ENCODE measurements around the gene RNF31. TPM values are rescaled to one million over a fixed set of nuclear protein-coding genes. Genes with fewer than 3 reads are reported as not detected.

The RNF31 gene
- total RNA-seq, 1 experiment from 2014 or later = 48.6 TPM

DNA sequence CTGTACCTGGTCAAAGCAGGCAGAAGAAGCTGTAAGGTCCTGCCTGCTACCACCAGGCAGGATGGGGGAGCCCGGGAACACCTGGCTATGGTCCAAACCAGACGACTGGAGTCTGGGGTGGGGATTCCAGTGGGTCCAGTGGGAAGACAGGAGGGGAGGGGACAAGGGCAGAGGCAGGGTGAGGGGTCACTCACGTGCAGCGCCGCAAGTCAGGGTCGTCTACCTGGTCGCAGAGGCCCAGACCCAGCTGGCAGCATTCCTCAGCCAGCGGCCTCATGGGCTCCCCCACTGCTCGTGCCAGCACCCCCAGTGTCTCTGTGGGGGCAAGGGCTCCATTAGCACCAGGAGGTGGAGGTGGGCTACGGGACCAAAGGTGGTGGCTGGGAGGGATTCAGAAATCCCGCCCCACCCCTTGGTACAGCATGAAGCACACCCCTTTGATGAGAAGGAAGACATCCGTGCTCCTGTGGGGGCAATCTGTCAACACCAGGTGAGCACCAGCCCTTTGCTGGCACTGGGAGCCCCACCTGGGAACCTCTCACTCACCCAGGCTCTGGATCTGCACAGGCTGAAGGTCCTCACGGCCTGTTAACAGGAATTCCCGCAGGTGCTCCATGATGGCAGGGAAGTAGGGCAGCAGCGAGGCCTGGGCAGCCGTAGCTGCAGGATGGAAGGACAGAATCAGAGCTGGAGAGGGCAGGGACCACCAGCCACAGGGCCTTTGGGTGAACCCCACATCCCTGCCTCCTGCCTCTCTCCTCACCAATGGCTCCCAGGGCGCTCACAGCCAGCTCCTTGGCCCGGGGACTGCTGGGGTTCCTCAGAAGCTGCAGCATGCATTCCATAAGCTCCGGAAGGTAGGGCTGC is 37.0 kb downstream of the RNF31 start:
- CTCF ChIA-PET = no interaction called here
- Histone ChIP-seq H3K27ac (ENCODE audit: low read length) (no peak overlapping the region), H3K36me3 (ENCODE audit: control insufficient read depth, insufficient read depth, low read length) (0 out of 2 replicates have a peak, but pooled peaks cover 2% of the 10 kb centered on the region), H3K9me3 (ENCODE audit: control insufficient read depth, insufficient read depth, low read depth, low read length) (no peaks in the 10 kb centered on the region), H3K27me3 (ENCODE audit: control insufficient read depth, insufficient read depth, low read length) (no peaks in the 10 kb centered on the region), H3K4me3 (ENCODE audit: low read depth in 2 of 2, low read length in 2 of 2) (no peak overlapping the region), H3K4me1 (ENCODE audit: control insufficient read depth, insufficient read depth, low read length) (peaks cover 8% of the 10 kb centered on the region; the same call in 1 of the 2 replicates)
- in situ Hi-C loops (cut with HindIII; ENCODE audit: low pct_unique_long_range_greater_than_20kb, low sequenced_read_pairs) (no loop called here), intact Hi-C loops (cut with micrococcal nuclease; ENCODE audit: unreplicated experiment) (no loop called here)
- ATAC-seq (no peak), DNase-seq (ENCODE audit: low read depth, low spot score) (no peak)
- POLR2A ChIA-PET = no interaction called here
- BruUV-seq (replicated peaks) = no TSS peak
- TF ChIP-seq, protein P1, sequence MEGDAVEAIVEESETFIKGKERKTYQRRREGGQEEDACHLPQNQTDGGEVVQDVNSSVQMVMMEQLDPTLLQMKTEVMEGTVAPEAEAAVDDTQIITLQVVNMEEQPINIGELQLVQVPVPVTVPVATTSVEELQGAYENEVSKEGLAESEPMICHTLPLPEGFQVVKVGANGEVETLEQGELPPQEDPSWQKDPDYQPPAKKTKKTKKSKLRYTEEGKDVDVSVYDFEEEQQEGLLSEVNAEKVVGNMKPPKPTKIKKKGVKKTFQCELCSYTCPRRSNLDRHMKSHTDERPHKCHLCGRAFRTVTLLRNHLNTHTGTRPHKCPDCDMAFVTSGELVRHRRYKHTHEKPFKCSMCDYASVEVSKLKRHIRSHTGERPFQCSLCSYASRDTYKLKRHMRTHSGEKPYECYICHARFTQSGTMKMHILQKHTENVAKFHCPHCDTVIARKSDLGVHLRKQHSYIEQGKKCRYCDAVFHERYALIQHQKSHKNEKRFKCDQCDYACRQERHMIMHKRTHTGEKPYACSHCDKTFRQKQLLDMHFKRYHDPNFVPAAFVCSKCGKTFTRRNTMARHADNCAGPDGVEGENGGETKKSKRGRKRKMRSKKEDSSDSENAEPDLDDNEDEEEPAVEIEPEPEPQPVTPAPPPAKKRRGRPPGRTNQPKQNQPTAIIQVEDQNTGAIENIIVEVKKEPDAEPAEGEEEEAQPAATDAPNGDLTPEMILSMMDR (IDR thresholded peaks at IDR 0.05) = no peak

DNA sequence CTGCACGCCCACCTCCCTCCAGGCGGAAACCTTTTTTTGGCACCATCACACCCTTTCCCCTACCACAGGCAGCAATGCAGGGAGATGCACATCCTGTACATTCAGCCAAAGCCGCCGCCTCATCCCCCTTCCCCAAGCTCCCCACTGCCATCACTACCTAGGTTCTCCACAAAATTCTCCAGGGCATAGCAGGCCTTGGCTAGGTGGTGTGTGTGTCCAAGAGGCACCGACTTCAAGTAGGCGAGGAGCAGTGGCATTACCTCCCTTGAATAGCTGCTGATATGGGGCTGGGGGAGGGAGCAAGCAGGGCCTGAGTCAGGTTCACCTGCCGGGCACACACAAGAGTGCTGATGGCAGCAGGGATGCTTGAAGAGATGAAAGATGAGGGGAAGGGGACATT is 37.7 kb downstream of the RNF31 start:
- no peak overlapping the region for H3K4me3 ChIP-seq (ENCODE audit: low read depth in 2 of 2, low read length in 2 of 2)
- no peak for DNase-seq (ENCODE audit: low read depth, low spot score)
- TF ChIP-seq, protein P2, sequence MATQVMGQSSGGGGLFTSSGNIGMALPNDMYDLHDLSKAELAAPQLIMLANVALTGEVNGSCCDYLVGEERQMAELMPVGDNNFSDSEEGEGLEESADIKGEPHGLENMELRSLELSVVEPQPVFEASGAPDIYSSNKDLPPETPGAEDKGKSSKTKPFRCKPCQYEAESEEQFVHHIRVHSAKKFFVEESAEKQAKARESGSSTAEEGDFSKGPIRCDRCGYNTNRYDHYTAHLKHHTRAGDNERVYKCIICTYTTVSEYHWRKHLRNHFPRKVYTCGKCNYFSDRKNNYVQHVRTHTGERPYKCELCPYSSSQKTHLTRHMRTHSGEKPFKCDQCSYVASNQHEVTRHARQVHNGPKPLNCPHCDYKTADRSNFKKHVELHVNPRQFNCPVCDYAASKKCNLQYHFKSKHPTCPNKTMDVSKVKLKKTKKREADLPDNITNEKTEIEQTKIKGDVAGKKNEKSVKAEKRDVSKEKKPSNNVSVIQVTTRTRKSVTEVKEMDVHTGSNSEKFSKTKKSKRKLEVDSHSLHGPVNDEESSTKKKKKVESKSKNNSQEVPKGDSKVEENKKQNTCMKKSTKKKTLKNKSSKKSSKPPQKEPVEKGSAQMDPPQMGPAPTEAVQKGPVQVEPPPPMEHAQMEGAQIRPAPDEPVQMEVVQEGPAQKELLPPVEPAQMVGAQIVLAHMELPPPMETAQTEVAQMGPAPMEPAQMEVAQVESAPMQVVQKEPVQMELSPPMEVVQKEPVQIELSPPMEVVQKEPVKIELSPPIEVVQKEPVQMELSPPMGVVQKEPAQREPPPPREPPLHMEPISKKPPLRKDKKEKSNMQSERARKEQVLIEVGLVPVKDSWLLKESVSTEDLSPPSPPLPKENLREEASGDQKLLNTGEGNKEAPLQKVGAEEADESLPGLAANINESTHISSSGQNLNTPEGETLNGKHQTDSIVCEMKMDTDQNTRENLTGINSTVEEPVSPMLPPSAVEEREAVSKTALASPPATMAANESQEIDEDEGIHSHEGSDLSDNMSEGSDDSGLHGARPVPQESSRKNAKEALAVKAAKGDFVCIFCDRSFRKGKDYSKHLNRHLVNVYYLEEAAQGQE (IDR thresholded peaks at IDR 0.05; ENCODE audit: insufficient read depth in 1 of 2, low read depth in 2 of 2, low read length in 1 of 2) = no peak
- no peak for TF ChIP-seq POLR2AphosphoS5 (IDR thresholded peaks at IDR 0.05; ENCODE audit: low read depth, low read length)
- ATAC-seq = no peak
- POLR2A ChIA-PET = no interaction called here
- CTCF ChIA-PET = no interaction called here
- no TSS peak for BruUV-seq (replicated peaks)
- no peaks in the 10 kb centered on the region for H3K27me3 ChIP-seq (ENCODE audit: control insufficient read depth, insufficient read depth, low read length)
- no peaks in the 10 kb centered on the region for H3K9me3 ChIP-seq (ENCODE audit: control insufficient read depth, insufficient read depth, low read depth, low read length)
- 0 out of 2 replicates have a peak, but pooled peaks cover 2% of the 10 kb centered on the region for H3K36me3 ChIP-seq (ENCODE audit: control insufficient read depth, insufficient read depth, low read length)
- 0 out of 2 replicates have a peak, but pooled peaks cover 10% of the 10 kb centered on the region for H3K4me1 ChIP-seq (ENCODE audit: control insufficient read depth, insufficient read depth, low read length)
- intact Hi-C loops (cut with micrococcal nuclease; ENCODE audit: unreplicated experiment) = no loop called here
- no peak overlapping the region for H3K27ac ChIP-seq (ENCODE audit: low read length)
- in situ Hi-C loops (cut with HindIII; ENCODE audit: low pct_unique_long_range_greater_than_20kb, low sequenced_read_pairs) = no loop called here

DNA sequence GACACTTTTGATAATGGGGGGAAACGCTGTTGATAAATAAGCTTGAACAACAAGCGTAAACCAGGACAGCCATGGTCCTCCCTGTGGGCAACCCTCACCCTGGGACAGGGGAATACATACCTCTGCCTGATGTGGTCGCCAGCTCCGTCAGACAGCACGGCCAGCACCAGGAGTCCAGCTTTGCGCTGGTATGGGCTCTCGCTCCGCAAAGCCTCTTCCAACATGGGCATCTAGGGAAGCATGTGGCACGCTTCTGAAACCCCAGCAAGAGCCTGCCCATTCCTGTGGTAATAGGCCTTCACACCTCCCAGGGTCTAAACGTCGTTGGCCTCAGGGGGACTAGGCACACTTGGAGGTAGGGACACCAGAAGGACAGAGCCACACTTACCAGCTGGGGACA is 38.4 kb downstream of the RNF31 start:
- in situ Hi-C loops (cut with HindIII; ENCODE audit: low pct_unique_long_range_greater_than_20kb, low sequenced_read_pairs) = no loop called here
- CTCF ChIA-PET = no interaction called here

More for the DNA sequence above, 38.4 kb downstream of the RNF31 start:
- DNase-seq (ENCODE audit: low read depth, low spot score) = no peak
- TF ChIP-seq TCF7L2 (IDR thresholded peaks at IDR 0.05; ENCODE audit: low read depth, low read length) = no peak
- TF ChIP-seq, protein P1 (IDR thresholded peaks at IDR 0.05) = no peak
- TF ChIP-seq, protein P2 (IDR thresholded peaks at IDR 0.05; ENCODE audit: insufficient read depth in 1 of 2, low read depth in 2 of 2, low read length in 1 of 2) = no peak
- TF ChIP-seq POLR2AphosphoS5 (IDR thresholded peaks at IDR 0.05; ENCODE audit: low read depth, low read length) = no peak
- TF ChIP-seq SIN3A (IDR thresholded peaks at IDR 0.05; ENCODE audit: borderline replicate concordance, insufficient read depth, low read depth, low read length) = no peak
- POLR2A ChIA-PET = no interaction called here
- Histone ChIP-seq H3K4me1 (ENCODE audit: control insufficient read depth, insufficient read depth, low read length) (0 out of 2 replicates have a peak, but pooled peaks cover 10% of the 10 kb centered on the region), H3K9me3 (ENCODE audit: control insufficient read depth, insufficient read depth, low read depth, low read length) (no peaks in the 10 kb centered on the region), H3K27me3 (ENCODE audit: control insufficient read depth, insufficient read depth, low read length) (no peaks in the 10 kb centered on the region), H3K4me3 (ENCODE audit: low read depth in 2 of 2, low read length in 2 of 2) (no peak overlapping the region), H3K27ac (ENCODE audit: low read length) (no peak overlapping the region), H3K36me3 (ENCODE audit: control insufficient read depth, insufficient read depth, low read length) (0 out of 2 replicates have a peak, but pooled peaks cover 2% of the 10 kb centered on the region)
- BruUV-seq (replicated peaks) = no TSS peak
- no peak for ATAC-seq
- intact Hi-C loops (cut with micrococcal nuclease; ENCODE audit: unreplicated experiment) = no loop called here
